Loucy (cell line): Measurements from ENCODE around the gene FLVCR1.

ENCODE experiments used
- H2AFZ ChIP-seq: fragments of 200-600 bp; sonication (generic); 2 replicates; pipeline ENCODE4 v1.6.0; 2016; ENCODE audit warnings: antibody characterized with exemption, mild to moderate bottlenecking, low read length, moderate library complexity
- H3F3A ChIP-seq: fragments of 200-600 bp; 2 replicates; pipeline ENCODE4 v1.6.0; 2016; ENCODE audit warnings: antibody characterized with exemption, low read depth, mild to moderate bottlenecking
- H3K27me3 ChIP-seq: fragments of 200-600 bp; sonication (generic); 2 replicates; pipeline ENCODE4 v1.6.1; 2014; ENCODE audit warnings: low read length, mild to moderate bottlenecking; ENCODE audit not compliant: insufficient read depth, poor library complexity, severe bottlenecking
- H3K36me3 ChIP-seq: fragments of 200-600 bp; sonication (generic); 2 replicates; pipeline ENCODE4 v1.6.1; 2016; ENCODE audit warnings: low read length; ENCODE audit not compliant: insufficient read depth
- H3K4me1 ChIP-seq: fragments of 200-600 bp; sonication (generic); 2 replicates; pipeline ENCODE4 v1.5.1; 2014; ENCODE audit warnings: low read length, mild to moderate bottlenecking; ENCODE audit not compliant: insufficient read depth, poor library complexity, severe bottlenecking
- H3K4me2 ChIP-seq: fragments of 200-600 bp; sonication (generic); 2 replicates; pipeline ENCODE4 v1.6.0; 2014; ENCODE audit warnings: antibody characterized with exemption, low read length, low read depth, mild to moderate bottlenecking; ENCODE audit not compliant: poor library complexity, severe bottlenecking
- H3K4me3 ChIP-seq: fragments of 200-600 bp; sonication (generic); 2 replicates; pipeline ENCODE4 v1.5.1; 2014; ENCODE audit warnings: low read length, mild to moderate bottlenecking, mixed read lengths; ENCODE audit not compliant: poor library complexity, severe bottlenecking
- H3K79me2 ChIP-seq: fragments of 200-600 bp; sonication (generic); 2 replicates; pipeline ENCODE4 v1.6.1; 2014; ENCODE audit warnings: low read length; ENCODE audit not compliant: insufficient read depth
- H3K9ac ChIP-seq: fragments of 200-600 bp; sonication (generic); 2 replicates; pipeline ENCODE4 v1.6.0; 2014; ENCODE audit warnings: mild to moderate bottlenecking, low read depth, low read length, moderate library complexity; ENCODE audit not compliant: poor library complexity, severe bottlenecking
- H3K9me2 ChIP-seq: fragments of 200-600 bp; sonication (generic); replicated peaks from 2 replicates; pipeline ENCODE4 v1.6.1; 2016; ENCODE audit warnings: low read depth, low read length, mixed read lengths
- H3K9me3 ChIP-seq: fragments of 200-600 bp; sonication (generic); 2 replicates; pipeline ENCODE4 v1.6.1; 2014; ENCODE audit warnings: mild to moderate bottlenecking, antibody characterized with exemption, low read length, low read depth; ENCODE audit not compliant: insufficient read depth
- H4K20me1 ChIP-seq: fragments of 200-600 bp; sonication (generic); 2 replicates; pipeline ENCODE4 v1.6.0; 2014; ENCODE audit warnings: antibody characterized with exemption, low read length, mild to moderate bottlenecking; ENCODE audit not compliant: insufficient read depth, poor library complexity, severe bottlenecking
- CTCF ChIP-seq: fragments of 200-600 bp; sonication (generic); conservative IDR thresholded peaks from 2 replicates; pipeline ENCODE4 v1.5.1; 2014; ENCODE audit warnings: mild to moderate bottlenecking, antibody characterized with exemption, low read length
- EZH2phosphoT487 ChIP-seq: fragments of 200-600 bp; IDR thresholded peaks from 2 replicates; pipeline ENCODE4 v1.6.1; 2018; ENCODE audit warnings: antibody characterized with exemption, mild to moderate bottlenecking, moderate library complexity, borderline replicate concordance

Gene FLVCR1

GRCh38 chr1:212857992-212858460 is at the start of gene FLVCR1:
Gene FLVCR1 (plus strand): TSS chr1:212858275. CDS start chr1:212858453, 178 bp downstream.
- Histone ChIP-seq H2AFZ (peak within 1 kb of the TSS; percentile 99), H3K79me2 (peaks cover 67% of the 10 kb centered on the region), H3K4me2 (peak within 1 kb of the TSS; percentile 98), H3K4me1 (peaks cover 48% of the 10 kb centered on the region), H4K20me1 (peaks cover 34% of the 10 kb centered on the region), H3K27me3 (no peaks in the 10 kb centered on the region), H3K9me2 (no peaks in the 10 kb centered on the region), H3K4me3 (peak within 1 kb of the TSS; percentile 93), H3K9me3 (no peaks in the 10 kb centered on the region), H3F3A (no peaks in the 10 kb centered on the region), H3K36me3 (no peaks in the 10 kb centered on the region), H3K9ac (peak within 1 kb of the TSS; percentile 85)
- no peak for TF ChIP-seq EZH2phosphoT487
- no peak for TF ChIP-seq CTCF

- TF ChIP-seq CTCF (peak; percentile 71), EZH2phosphoT487 (no peak)
- Histone ChIP-seq H3K36me3 (no peaks in the 10 kb centered on the region), H3K9me3 (no peaks in the 10 kb centered on the region), H3K9ac (no peak overlapping the region), H3K4me2 (no peak overlapping the region), H2AFZ (no peak overlapping the region), H3F3A (no peaks in the 10 kb centered on the region; the same call in 1 of the 2 replicates), H3K4me3 (no peak overlapping the region), H3K27me3 (no peaks in the 10 kb centered on the region), H3K9me2 (no peaks in the 10 kb centered on the region), H3K4me1 (peaks cover 7% of the 10 kb centered on the region), H4K20me1 (no peaks in the 10 kb centered on the region), H3K79me2 (no peaks in the 10 kb centered on the region)
Observed at GRCh38 chr1:212814537-212815334, 43.3 kb upstream of the FLVCR1 start.

GRCh38 chr1:212816567-212817278 is 41.4 kb upstream of the FLVCR1 start:
- Histone ChIP-seq H3K36me3 (no peaks in the 10 kb centered on the region), H3K9me2 (no peaks in the 10 kb centered on the region), H3K79me2 (no peaks in the 10 kb centered on the region), H3K4me1 (peaks cover 22% of the 10 kb centered on the region), H3F3A (no peaks in the 10 kb centered on the region; the same call in 1 of the 2 replicates), H2AFZ (no peak overlapping the region), H4K20me1 (no peaks in the 10 kb centered on the region), H3K27me3 (no peaks in the 10 kb centered on the region), H3K9ac (no peak overlapping the region), H3K4me2 (no peak overlapping the region), H3K9me3 (no peaks in the 10 kb centered on the region), H3K4me3 (no peak overlapping the region)
- TF ChIP-seq EZH2phosphoT487 (no peak), CTCF (no peak)
